Muscle layer of duodenum (tissue), 2 donors: ENCODE measurements around the gene CHCHD6.

Experiments used
- H3K27ac ChIP-seq: one replicate; pipeline ENCODE4 v1.7.0; 2013; ENCODE audit warnings: mild to moderate bottlenecking, low read length
- H3K27me3 ChIP-seq: one replicate; pipeline ENCODE4 v1.7.0; 2013; ENCODE audit warnings: low read depth, mild to moderate bottlenecking, control low read depth, low read length
- H3K36me3 ChIP-seq, 2 donors: one replicate each; pipeline ENCODE4 v1.7.0; 2013; ENCODE audit warnings: low read length in 2 of 2, control low read depth in 1 of 2, mild to moderate bottlenecking in 1 of 2; ENCODE audit not compliant: insufficient read depth in 2 of 2, control insufficient read depth in 1 of 2
- H3K4me1 ChIP-seq, 2 donors: one replicate each; pipeline ENCODE4 v1.7.0; 2013; ENCODE audit warnings: low read length in 2 of 2, mild to moderate bottlenecking in 2 of 2, control low read depth in 1 of 2, moderate library complexity in 1 of 2; ENCODE audit not compliant: insufficient read depth in 2 of 2, control insufficient read depth in 1 of 2
- H3K4me3 ChIP-seq, 2 donors: one replicate each; pipeline ENCODE4 v1.7.0; 2013; ENCODE audit warnings: low read length in 2 of 2, low read depth in 1 of 2, mild to moderate bottlenecking in 1 of 2
- H3K9me3 ChIP-seq, 2 donors: one replicate each; pipeline ENCODE4 v1.7.0; 2013; ENCODE audit warnings: low read length in 2 of 2, control low read depth in 1 of 2, mild to moderate bottlenecking in 1 of 2; ENCODE audit not compliant: control insufficient read depth in 1 of 2
- donor health status: healthy.

CHCHD6 gene

DNA sequence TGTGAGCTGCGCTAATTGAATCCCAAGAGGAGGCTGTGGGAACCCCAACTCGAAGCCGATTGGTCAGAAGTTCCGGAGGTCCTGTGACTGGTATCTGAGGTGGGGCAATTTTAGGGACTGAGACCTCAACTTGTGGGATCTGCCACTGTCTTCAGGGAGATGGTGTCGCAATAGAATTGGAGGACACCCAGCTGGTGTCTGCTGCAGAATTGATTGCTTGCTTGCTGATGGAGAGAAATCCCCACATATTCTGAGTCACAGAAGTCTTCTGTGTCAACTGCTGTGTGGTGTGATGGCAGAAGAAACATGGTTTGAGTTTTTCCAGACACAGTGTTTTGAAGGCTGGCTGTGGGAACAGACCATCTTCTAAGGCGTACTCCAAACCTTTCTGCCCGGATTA is 179.2 kb downstream of the CHCHD6 start:
- Histone ChIP-seq H3K4me1 (no peaks in the 10 kb centered on the region), H3K27ac (no peak overlapping the region), H3K4me3 (no peak overlapping the region), H3K36me3 (no peaks in the 10 kb centered on the region), H3K27me3 (no peaks in the 10 kb centered on the region), H3K9me3 (no peaks in the 10 kb centered on the region)

DNA sequence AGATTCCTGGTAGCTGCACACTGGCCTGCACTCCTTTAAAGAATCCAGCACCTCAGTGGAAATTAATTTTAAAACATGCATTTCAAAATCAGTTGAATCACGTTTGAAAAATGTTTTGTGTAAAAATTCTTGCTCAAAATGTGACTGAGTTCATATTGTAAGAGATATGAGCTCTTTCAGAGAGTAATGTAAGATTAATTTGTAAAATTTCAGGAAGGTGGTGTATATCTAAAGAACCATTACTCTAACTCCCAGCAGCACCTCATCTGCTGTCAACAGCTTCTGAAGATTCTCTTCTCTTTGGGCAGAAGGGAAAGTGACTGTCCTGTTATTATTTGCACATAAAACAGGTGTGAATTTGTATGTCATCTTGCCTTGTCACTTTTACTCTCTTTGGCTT is 181.4 kb downstream of the CHCHD6 start:
- no peaks in the 10 kb centered on the region for H3K27me3 ChIP-seq
- H3K27ac ChIP-seq = no peak overlapping the region
- no peak overlapping the region for H3K4me3 ChIP-seq
- H3K9me3 ChIP-seq = no peaks in the 10 kb centered on the region
- no peaks in the 10 kb centered on the region for H3K4me1 ChIP-seq
- no peaks in the 10 kb centered on the region for H3K36me3 ChIP-seq

GRCh38 chr3:126886217-126886616 is 182.2 kb downstream of the CHCHD6 start:
- Histone ChIP-seq H3K36me3 (no peaks in the 10 kb centered on the region), H3K4me1 (no peaks in the 10 kb centered on the region), H3K9me3 (no peaks in the 10 kb centered on the region), H3K27ac (no peak overlapping the region), H3K4me3 (no peak overlapping the region), H3K27me3 (no peaks in the 10 kb centered on the region)

- Histone ChIP-seq H3K4me3 (no peak overlapping the region), H3K27ac (no peak overlapping the region), H3K27me3 (no peaks in the 10 kb centered on the region), H3K4me1 (no peaks in the 10 kb centered on the region), H3K36me3 (no peaks in the 10 kb centered on the region), H3K9me3 (no peaks in the 10 kb centered on the region)
Measured at GRCh38 chr3:126887686-126888085, 183.6 kb downstream of the CHCHD6 start.

DNA sequence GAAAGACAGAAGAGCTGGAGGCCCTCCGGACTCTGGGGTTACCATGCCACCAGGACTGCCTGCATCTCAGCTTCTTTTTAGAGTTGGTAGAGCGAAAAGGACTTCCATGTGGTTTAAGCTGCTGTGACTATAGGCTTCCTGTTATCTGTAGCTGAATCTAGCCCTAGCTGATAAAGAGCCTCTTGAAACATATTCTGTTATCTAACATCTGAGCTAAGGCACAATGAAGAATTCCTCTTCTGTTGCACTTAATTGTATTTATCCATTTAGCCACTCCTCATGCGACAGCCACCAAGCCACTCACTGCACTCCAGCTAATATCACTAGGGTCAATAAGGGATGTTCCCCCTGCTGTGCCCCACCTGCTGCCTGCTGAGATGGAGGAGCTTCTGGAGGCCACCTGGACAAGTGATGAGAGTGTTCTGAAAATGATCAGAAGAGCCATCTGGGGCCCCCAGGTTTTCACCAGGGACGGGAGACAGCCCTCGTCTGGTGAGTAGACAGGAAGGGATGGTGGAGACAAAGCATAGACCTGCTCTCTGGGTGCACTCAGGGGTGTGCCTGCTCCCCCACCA is 184.2 kb downstream of the CHCHD6 start:
- Histone ChIP-seq H3K4me1 (no peaks in the 10 kb centered on the region), H3K27me3 (no peaks in the 10 kb centered on the region), H3K36me3 (no peaks in the 10 kb centered on the region), H3K4me3 (no peak overlapping the region), H3K27ac (no peak overlapping the region), H3K9me3 (no peaks in the 10 kb centered on the region)

GRCh38 chr3:126889276-126890201 is 185.5 kb downstream of the CHCHD6 start:
- Histone ChIP-seq H3K27ac (no peak overlapping the region), H3K27me3 (no peaks in the 10 kb centered on the region), H3K9me3 (no peaks in the 10 kb centered on the region), H3K36me3 (no peaks in the 10 kb centered on the region), H3K4me1 (no peaks in the 10 kb centered on the region), H3K4me3 (no peak overlapping the region)

- no peak overlapping the region for H3K4me3 ChIP-seq
Measured at GRCh38 chr3:126891141-126891540, 187.1 kb downstream of the CHCHD6 start.

DNA sequence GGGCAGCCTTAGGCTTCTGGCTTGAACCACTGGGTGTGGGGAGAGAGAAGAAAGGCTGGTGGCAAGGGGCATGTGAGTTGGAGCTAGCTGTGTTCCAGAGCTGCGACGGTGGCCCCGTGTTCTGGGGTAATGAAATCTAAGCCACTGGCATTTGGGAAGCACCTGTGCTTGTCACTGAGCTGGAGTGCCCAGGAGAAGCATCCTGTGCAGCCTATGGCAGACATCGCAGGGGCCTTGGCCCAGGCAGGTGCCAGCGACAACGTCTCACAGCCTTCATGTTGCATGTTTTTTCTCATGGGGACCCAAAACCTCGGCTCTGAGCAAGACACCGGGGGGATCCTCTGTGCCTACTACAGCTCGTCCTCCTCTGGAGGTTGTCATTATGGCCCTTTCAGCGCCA is 187.8 kb downstream of the CHCHD6 start:
- no peak overlapping the region for H3K4me3 ChIP-seq
- H3K36me3 ChIP-seq = no peaks in the 10 kb centered on the region
- H3K27ac ChIP-seq = no peak overlapping the region
- H3K9me3 ChIP-seq = no peaks in the 10 kb centered on the region
- peaks cover 0 to 4% of the 10 kb centered on the region in 2 donors for H3K4me1 ChIP-seq
- no peaks in the 10 kb centered on the region for H3K27me3 ChIP-seq

More at GRCh38 chr3:126891141-126891540, 187.1 kb downstream of the CHCHD6 start:
- no peak overlapping the region for H3K27ac ChIP-seq
- no peaks in the 10 kb centered on the region for H3K27me3 ChIP-seq
- H3K4me1 ChIP-seq = peaks cover 0 to 4% of the 10 kb centered on the region in 2 donors
- H3K9me3 ChIP-seq = no peaks in the 10 kb centered on the region
- H3K36me3 ChIP-seq = no peaks in the 10 kb centered on the region

DNA sequence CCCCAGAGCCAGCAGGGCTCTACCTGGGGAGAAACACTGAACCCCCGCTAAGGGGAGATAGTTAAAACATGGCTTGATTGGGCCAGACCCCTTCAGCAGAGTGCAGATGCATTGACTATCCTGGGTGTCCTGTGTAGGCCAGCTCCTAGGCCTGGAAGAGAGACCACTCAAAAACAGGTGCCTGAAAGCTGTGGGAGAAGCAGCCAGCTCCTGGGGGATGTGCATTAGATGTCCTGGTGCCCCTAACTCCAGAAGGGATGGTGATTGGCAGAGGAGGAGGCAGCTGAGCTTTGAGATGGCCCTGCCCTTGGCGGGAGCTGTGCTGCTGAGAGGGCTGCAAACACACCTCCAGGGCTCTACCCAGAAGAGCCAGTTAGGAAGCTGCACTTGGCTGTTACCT is 189.6 kb downstream of the CHCHD6 start:
- Histone ChIP-seq H3K27me3 (no peaks in the 10 kb centered on the region), H3K4me3 (no peak overlapping the region), H3K4me1 (peaks cover 0 to 4% of the 10 kb centered on the region in 2 donors), H3K27ac (no peak overlapping the region), H3K36me3 (no peaks in the 10 kb centered on the region), H3K9me3 (no peaks in the 10 kb centered on the region)

- Histone ChIP-seq H3K27ac (no peak overlapping the region), H3K4me1 (peaks cover 0 to 4% of the 10 kb centered on the region in 2 donors), H3K9me3 (no peaks in the 10 kb centered on the region), H3K27me3 (no peaks in the 10 kb centered on the region), H3K36me3 (no peaks in the 10 kb centered on the region), H3K4me3 (no peak overlapping the region)
Measured at GRCh38 chr3:126894475-126894874, 190.4 kb downstream of the CHCHD6 start.

DNA sequence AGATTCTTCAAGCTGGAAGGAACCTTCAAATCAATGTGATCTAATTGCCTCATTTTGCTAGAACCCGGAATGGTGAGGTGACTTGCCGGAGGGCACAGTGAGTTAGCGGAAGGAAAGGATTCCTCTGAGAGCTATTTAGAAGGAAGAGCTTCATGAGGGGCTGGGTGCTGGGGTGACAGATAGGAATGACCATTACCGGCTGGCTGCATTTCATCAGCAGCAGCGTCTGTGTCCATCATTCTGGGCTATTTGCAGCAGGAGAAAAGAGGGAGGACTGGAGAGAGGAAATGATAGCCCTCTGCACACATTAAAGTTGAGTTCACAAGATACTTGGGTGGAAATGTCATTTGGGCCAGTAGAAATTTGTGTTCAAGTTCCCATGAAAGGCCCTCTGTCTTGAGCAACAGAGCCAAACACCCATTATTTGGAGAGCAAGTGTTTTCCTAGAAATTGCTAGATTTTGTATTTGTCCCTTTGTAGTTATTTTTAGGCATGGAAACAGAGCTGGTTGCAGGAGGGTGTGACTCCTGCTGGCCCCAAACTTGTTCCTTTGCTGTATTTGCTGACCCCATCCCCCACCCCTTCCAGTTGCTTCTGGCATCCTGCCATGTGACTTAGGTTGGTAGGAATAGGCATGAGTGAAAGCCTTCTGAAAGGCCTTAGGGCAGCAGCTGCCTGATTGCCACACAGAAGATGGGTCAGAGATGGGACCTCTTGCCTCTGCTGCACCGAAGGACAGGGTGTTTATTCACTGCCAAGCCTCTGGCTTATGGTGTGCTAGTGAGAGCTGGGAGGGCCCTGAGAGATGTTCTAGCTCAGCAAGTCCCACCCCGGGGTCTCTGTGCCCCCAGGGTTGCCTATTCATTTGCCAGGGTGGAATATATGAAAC is 191.4 kb downstream of the CHCHD6 start:
- peaks cover 0 to 4% of the 10 kb centered on the region in 2 donors for H3K4me1 ChIP-seq
- H3K4me3 ChIP-seq = no peak overlapping the region
- no peaks in the 10 kb centered on the region for H3K27me3 ChIP-seq
- no peak overlapping the region for H3K27ac ChIP-seq
- H3K9me3 ChIP-seq = no peaks in the 10 kb centered on the region
- H3K36me3 ChIP-seq = no peaks in the 10 kb centered on the region
